ENCODE measurements around the gene LAMA3. TPM values are rescaled to one million over a fixed set of nuclear protein-coding genes. Genes with fewer than 3 reads are reported as not detected.

The LAMA3 gene
- total and polyA plus RNA-seq, 2 experiments from 2014 or later = 3.9 to 4.9 TPM

GRCh38 chr18:23966909-23967308, 277.7 kb downstream of the LAMA3 start (continued):
- TF ChIP-seq ZNF462 (CRISPR knock-in tag; IDR thresholded peaks at IDR 0.05) (no peak), NANOG (IDR thresholded peaks at IDR 0.05; ENCODE audit: borderline replicate concordance) (no peak), EZH2 (IDR thresholded peaks at IDR 0.05; ENCODE audit: low read depth, unreplicated experiment) (no peak), POLR2AphosphoS5 (IDR thresholded peaks at IDR 0.05; ENCODE audit: low read depth) (no peak), ZNF114 (CRISPR knock-in tag; IDR thresholded peaks at IDR 0.05) (no peak), JUNB (IDR thresholded peaks at IDR 0.05; ENCODE audit: unreplicated experiment) (no peak), CTCF (conservative IDR thresholded peaks at IDR 0.05; ENCODE audit: low read depth in 2 of 2) (no peak), EZH2phosphoT487 (IDR thresholded peaks at IDR 0.05; ENCODE audit: unreplicated experiment) (no peak), ETS1 (IDR thresholded peaks at IDR 0.05) (no peak), STAT1 (IDR thresholded peaks at IDR 0.05; ENCODE audit: unreplicated experiment) (no peak), ZNF331 (CRISPR knock-in tag; IDR thresholded peaks at IDR 0.05; ENCODE audit: low read depth) (no peak), CREB1 (CRISPR knock-in tag; IDR thresholded peaks at IDR 0.05; ENCODE audit: low read depth) (no peak)
